Esophagus (tissue), 2 donors: ENCODE data around the gene UGT1A3. TPM values are rescaled to one million over a fixed set of nuclear protein-coding genes. Genes with fewer than 3 reads are reported as not detected.

Experiments used
- H3K27ac ChIP-seq, 2 donors: one replicate each; pipeline ENCODE4 v1.5.1; 2013; ENCODE audit warnings: low read depth in 2 of 2, mild to moderate bottlenecking in 2 of 2, inconsistent platforms in 1 of 2, low read length in 1 of 2, moderate library complexity in 1 of 2
- H3K27me3 ChIP-seq, 2 donors: one replicate each; pipeline ENCODE4 v1.6.1; 2013; ENCODE audit warnings: low read length in 2 of 2, control low read depth in 1 of 2, mild to moderate bottlenecking in 1 of 2; ENCODE audit not compliant: insufficient read depth in 2 of 2, control insufficient read depth in 1 of 2
- H3K36me3 ChIP-seq, 2 donors: one replicate each; pipeline ENCODE4 v1.6.1; 2013; ENCODE audit warnings: low read length in 1 of 2; ENCODE audit not compliant: control insufficient read depth in 2 of 2, insufficient read depth in 2 of 2
- H3K4me1 ChIP-seq, 2 donors: one replicate each; pipeline ENCODE4 v1.6.1; 2013; ENCODE audit warnings: low read length in 1 of 2; ENCODE audit not compliant: control insufficient read depth in 2 of 2, insufficient read depth in 2 of 2
- H3K4me3 ChIP-seq, 2 donors: one replicate each; pipeline ENCODE4 v1.5.1; 2013; ENCODE audit warnings: low read length in 2 of 2, mild to moderate bottlenecking in 2 of 2, low read depth in 1 of 2, moderate library complexity in 1 of 2
- H3K9me3 ChIP-seq, 2 donors: one replicate each; pipeline ENCODE4 v1.6.1; 2013; ENCODE audit warnings: mild to moderate bottlenecking in 2 of 2, low read depth in 1 of 2, low read length in 1 of 2, moderate library complexity in 1 of 2; ENCODE audit not compliant: control insufficient read depth in 2 of 2, insufficient read depth in 1 of 2
- WGBS, 2 donors: extraction: QIAGEN DNeasy Blood & Tissue Kit; methylation state at CpG; one replicate each; pipeline ENCODE4 v1.1.7; 2013; 5-methylcytosine and 5-hydroxymethylcytosine counted together
- polyA plus RNA-seq, 2 donors: library from polyadenylated mRNA; stranded (reverse); fragments of 200-250 nt; gene quantifications; one replicate each; pipeline ENCODE4 v1.2.3, GENCODE V29; 2013
- donor health status: healthy with polysubstance abuse.
- donor health status: Bipolar disorder and iron deficiency.

The UGT1A3 gene
- polyA plus RNA-seq, 2 donors: 0.07 to 1.5 TPM

DNA sequence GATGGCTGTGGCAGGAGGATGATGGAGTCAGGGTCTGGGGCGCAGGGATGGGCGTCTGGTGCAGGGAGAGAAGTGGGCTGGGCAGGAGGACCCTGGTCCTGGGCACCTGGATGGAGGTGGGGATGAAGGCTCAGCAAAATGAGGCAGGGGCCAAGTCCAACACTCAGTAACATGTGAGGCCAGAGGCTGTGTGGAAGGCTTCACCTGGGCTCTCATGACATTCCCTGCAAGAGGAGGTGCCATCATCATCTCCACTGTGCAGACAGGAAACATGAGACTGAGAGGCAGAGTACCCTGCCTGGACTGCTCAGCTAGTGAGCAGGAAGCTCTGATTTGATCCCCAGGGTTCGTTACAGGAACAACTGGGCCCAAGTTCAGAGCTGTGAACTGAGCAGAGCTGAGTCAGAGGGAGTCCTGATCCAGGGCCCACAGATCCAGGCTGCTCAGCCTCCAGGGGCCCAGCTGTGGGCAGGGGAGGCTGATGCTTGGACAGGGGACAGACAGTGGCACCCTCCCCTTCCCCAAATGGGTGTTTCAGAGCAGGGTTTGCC is 88.6 kb downstream of the UGT1A3 start:
- peaks cover 0 to 2% of the 10 kb centered on the region in 2 donors for H3K4me1 ChIP-seq
- H3K27me3 ChIP-seq: no peaks in the 10 kb centered on the region
- H3K4me3 ChIP-seq: no peak overlapping the region
- peaks cover 0 to 2% of the 10 kb centered on the region in 2 donors for H3K9me3 ChIP-seq
- no peaks in the 10 kb centered on the region for H3K36me3 ChIP-seq
- 74 to 80% methylated on average over 3 of the region's 3 CpGs for WGBS, 2 donors
- no peak overlapping the region for H3K27ac ChIP-seq

- Histone ChIP-seq H3K27ac (no peak overlapping the region), H3K4me1 (peaks cover 0 to 2% of the 10 kb centered on the region in 2 donors), H3K36me3 (no peaks in the 10 kb centered on the region), H3K9me3 (peaks cover 0 to 2% of the 10 kb centered on the region in 2 donors), H3K27me3 (no peaks in the 10 kb centered on the region), H3K4me3 (no peak overlapping the region)
- WGBS, 2 donors: 92 to 93% methylated on average over 11 of the region's 11 CpGs
These were observed 89.3 kb downstream of the UGT1A3 start for GRCh38 chr2:233817995-233818638.

DNA sequence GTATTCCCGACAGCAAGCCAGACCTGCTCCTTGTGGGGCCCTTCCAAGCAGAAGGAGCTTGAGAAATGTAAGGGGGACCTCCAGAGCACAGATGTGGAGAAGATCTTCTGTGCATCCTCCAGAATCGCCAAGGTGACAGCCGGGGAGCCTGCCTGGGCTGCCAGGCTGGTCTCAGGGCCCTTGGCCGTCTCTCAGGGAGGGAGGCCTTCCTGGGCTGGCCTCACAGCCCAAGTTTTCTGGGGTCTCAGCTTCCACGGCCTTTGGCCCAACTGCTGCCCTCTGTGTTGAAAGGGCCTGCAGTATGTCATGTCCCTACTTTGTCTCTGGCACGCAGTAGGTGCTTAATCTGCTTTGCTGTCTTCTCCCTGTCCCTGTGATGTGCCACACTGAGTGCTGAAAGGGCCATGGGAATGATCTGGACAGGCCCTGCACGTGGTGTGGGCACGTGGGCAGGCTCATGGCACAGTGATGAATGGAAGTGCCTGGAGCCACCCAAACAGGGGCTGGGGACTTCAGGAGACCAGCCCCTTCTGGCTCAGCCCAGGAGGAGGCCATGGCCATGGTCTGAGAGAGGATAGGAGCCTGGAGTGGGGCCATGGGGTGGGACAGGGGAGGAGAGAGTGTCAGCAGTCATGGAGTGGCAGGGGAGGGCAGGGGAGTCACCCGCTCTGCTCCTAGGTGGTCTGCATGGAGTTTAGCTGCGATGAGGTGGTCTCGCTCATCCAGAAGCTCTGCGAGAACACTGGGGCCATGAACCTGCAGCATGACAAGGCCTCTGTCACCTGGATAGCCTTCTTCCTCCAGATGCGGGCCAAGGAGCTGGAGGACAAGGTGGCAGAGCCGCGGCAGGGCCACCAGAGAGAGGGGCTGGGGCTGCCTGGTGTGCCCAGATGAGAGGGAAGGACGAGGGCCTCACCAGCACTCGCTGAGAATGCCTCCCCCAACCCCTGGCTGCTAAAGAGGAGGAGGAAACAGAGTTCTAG is 90.1 kb downstream of the UGT1A3 start:
- WGBS, 2 donors: 78 to 81% methylated on average over 17 of the region's 17 CpGs
- Histone ChIP-seq H3K27me3 (no peaks in the 10 kb centered on the region), H3K4me1 (peaks cover 0 to 2% of the 10 kb centered on the region in 2 donors), H3K27ac (no peak overlapping the region), H3K36me3 (no peaks in the 10 kb centered on the region), H3K4me3 (no peak overlapping the region), H3K9me3 (peaks cover 0 to 2% of the 10 kb centered on the region in 2 donors)

- H3K36me3 ChIP-seq: no peaks in the 10 kb centered on the region
- H3K27ac ChIP-seq: no peak overlapping the region
- 83 to 84% methylated on average over 18 of the region's 18 CpGs for WGBS, 2 donors
- H3K9me3 ChIP-seq: peaks cover 0 to 2% of the 10 kb centered on the region in 2 donors
- peaks cover 0 to 2% of the 10 kb centered on the region in 2 donors for H3K4me1 ChIP-seq
- no peaks in the 10 kb centered on the region for H3K27me3 ChIP-seq
- H3K4me3 ChIP-seq: no peak overlapping the region
These were observed 91.3 kb downstream of the UGT1A3 start for GRCh38 chr2:233819884-233820773.

DNA sequence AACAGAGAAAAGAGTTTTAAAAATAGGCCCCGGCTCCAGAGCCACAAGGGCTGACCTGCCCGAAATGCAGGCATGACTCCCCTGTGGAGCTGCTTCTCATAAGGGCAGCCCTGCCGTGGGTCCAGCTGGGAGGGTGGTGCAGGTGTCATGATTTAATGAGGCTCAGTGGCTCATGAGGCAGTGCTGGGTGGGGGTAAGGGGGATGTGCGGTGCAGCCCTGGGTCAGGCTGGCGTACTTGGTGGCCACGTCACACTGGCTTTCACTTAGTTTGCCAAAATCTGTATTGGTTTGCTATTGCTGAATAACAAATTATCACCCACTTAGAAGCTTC is 91.9 kb downstream of the UGT1A3 start:
- Histone ChIP-seq H3K9me3 (peaks cover 0 to 2% of the 10 kb centered on the region in 2 donors), H3K4me3 (no peak overlapping the region), H3K36me3 (no peaks in the 10 kb centered on the region), H3K27me3 (no peaks in the 10 kb centered on the region), H3K4me1 (peaks cover 0 to 2% of the 10 kb centered on the region in 2 donors), H3K27ac (no peak overlapping the region)
- 85% methylated on average over 6 of the region's 6 CpGs for WGBS, 2 donors

- H3K27ac ChIP-seq: no peak overlapping the region
- no peak overlapping the region for H3K4me3 ChIP-seq
- 86 to 93% methylated on average over 3 of the region's 3 CpGs for WGBS, 2 donors
These were observed 92.4 kb downstream of the UGT1A3 start for GRCh38 chr2:233821196-233821595.

GRCh38 chr2:233821709-233822100 is 92.9 kb downstream of the UGT1A3 start:
- H3K27ac ChIP-seq: no peak overlapping the region
- 90 to 94% methylated on average over 8 of the region's 8 CpGs for WGBS, 2 donors
- H3K27me3 ChIP-seq: no peaks in the 10 kb centered on the region
- no peak overlapping the region for H3K4me3 ChIP-seq
- no peaks in the 10 kb centered on the region for H3K36me3 ChIP-seq
- H3K4me1 ChIP-seq: peaks cover 0 to 2% of the 10 kb centered on the region in 2 donors
- no peaks in the 10 kb centered on the region for H3K9me3 ChIP-seq

More at GRCh38 chr2:233821196-233821595, 92.4 kb downstream of the UGT1A3 start:
- no peaks in the 10 kb centered on the region for H3K27me3 ChIP-seq
- H3K9me3 ChIP-seq: peaks cover 0 to 2% of the 10 kb centered on the region in 2 donors
- peaks cover 0 to 2% of the 10 kb centered on the region in 2 donors for H3K4me1 ChIP-seq
- no peaks in the 10 kb centered on the region for H3K36me3 ChIP-seq

- Histone ChIP-seq H3K36me3 (no peaks in the 10 kb centered on the region), H3K4me1 (peaks cover 0 to 2% of the 10 kb centered on the region in 2 donors), H3K9me3 (no peaks in the 10 kb centered on the region), H3K4me3 (no peak overlapping the region), H3K27ac (no peak overlapping the region), H3K27me3 (no peaks in the 10 kb centered on the region)
- 84 to 88% methylated on average over 21 of the region's 21 CpGs for WGBS, 2 donors
These were observed 93.4 kb downstream of the UGT1A3 start for GRCh38 chr2:233822101-233822771.
